H1 (cell line): ENCODE measurements around the gene TRIM45. TPM values are rescaled to one million over a fixed set of nuclear protein-coding genes. Genes with fewer than 3 reads are reported as not detected.

Experiments
- CBX8 ChIP-seq: fragments of 300-800, 300-1000 bp; sonication (generic); IDR thresholded peaks from 2 replicates; pipeline ENCODE4 v1.7.1; 2016; ENCODE audit warnings: low read depth, low read length, borderline replicate concordance
- HDAC2 ChIP-seq, 2 experiments: fragments of 300-600 bp in 1 of 2; sonication (generic) in 1 of 2; IDR thresholded peaks; 2 replicates each; pipeline ENCODE4 v1.6.1; 2011 to 2012; ENCODE audit warnings: low read depth in 2 of 2, low read length in 2 of 2, mild to moderate bottlenecking in 2 of 2, moderate library complexity in 2 of 2, borderline replicate concordance in 1 of 2, inconsistent platforms in 1 of 2
- JUN ChIP-seq: IDR thresholded peaks from 2 replicates; pipeline ENCODE4 v1.6.1; 2011; ENCODE audit warnings: low read depth, mild to moderate bottlenecking, improper control_type of control experiment, low read length
- KDM1A ChIP-seq: fragments of 200-600, 300-600 bp; sonication (generic); IDR thresholded peaks from 2 replicates; pipeline ENCODE4 v1.7.1; 2016; ENCODE audit warnings: mild to moderate bottlenecking, low read length, borderline replicate concordance
- KDM4A ChIP-seq: IDR thresholded peaks from one replicate; pipeline ENCODE4 v1.7.1; 2012; ENCODE audit warnings: low read depth, mild to moderate bottlenecking, moderate library complexity, low read length, inconsistent platforms; ENCODE audit not compliant: severe bottlenecking
- POLR2A ChIP-seq, 2 experiments: IDR thresholded peaks; 1 replicate in 1 of 2; 2 replicates in 1 of 2; pipeline ENCODE4 v1.6.1; 2011; ENCODE audit warnings: low read depth in 2 of 2, low read length in 2 of 2, mild to moderate bottlenecking in 2 of 2; ENCODE audit errors: control extremely low read depth in 1 of 2
- TCF12 ChIP-seq: IDR thresholded peaks from 2 replicates; pipeline ENCODE4 v1.6.1; 2011; ENCODE audit warnings: low read depth, mild to moderate bottlenecking, low read length
- microRNA counts: library from miRNA; unstranded; fragments of <30 nt; microRNA quantifications from one replicate; lab custom pipeline; 2015
- microRNA-seq, 2 experiments: library from miRNA; unstranded; fragments of <30 nt; microRNA quantifications; one replicate each; pipeline versions ENCODE4 to v1.2.0, GENCODE V29; 2016 to 2020; ENCODE audit warnings: borderline microRNAs expressed in 2 of 2, borderline number of aligned reads in 2 of 2, borderline replicate concordance in 1 of 2
- polyA plus RNA-seq, 7 experiments: library from polyadenylated mRNA; depleted of rRNA in 3 of 7; stranded (reverse) in 5 of 7; unstranded in 2 of 7; fragments of >200 nt in 5 of 7; fragments of 200-250 nt in 2 of 7; gene quantifications; 1 replicate in 5 of 7; 2 replicates in 1 of 7; 4 replicates in 1 of 7; pipeline versions ENCODE4 v1.2.1 to v1.2.3, GENCODE V29; 2011 to 2013; ENCODE audit warnings: missing spikeins in 2 of 7, mixed read lengths in 2 of 7
- small RNA-seq: library from polyadenylated mRNA; stranded (forward); fragments of <200 nt; extraction: miRNeasy Mini kit (QIAGEN cat#:217004); gene quantifications from one replicate; pipeline ENCODE3, GENCODE V24; 2013; ENCODE audit not compliant: insufficient read depth
- total RNA-seq: library from RNA; stranded (reverse); fragmentation: NEBNext Ultra II Directional; extraction: Animal tissue kit (Norgen Biotek cat#: 25700); gene quantifications from 2 replicates; pipeline ENCODE4 v1.2.1, GENCODE V29; 2021

Gene TRIM45
- total and polyA plus RNA-seq, 2 of the 8 experiments (the other 6 are each of a cell fraction or from before 2014, with no cell fraction given) = 13.7 to 16.7 TPM

DNA sequence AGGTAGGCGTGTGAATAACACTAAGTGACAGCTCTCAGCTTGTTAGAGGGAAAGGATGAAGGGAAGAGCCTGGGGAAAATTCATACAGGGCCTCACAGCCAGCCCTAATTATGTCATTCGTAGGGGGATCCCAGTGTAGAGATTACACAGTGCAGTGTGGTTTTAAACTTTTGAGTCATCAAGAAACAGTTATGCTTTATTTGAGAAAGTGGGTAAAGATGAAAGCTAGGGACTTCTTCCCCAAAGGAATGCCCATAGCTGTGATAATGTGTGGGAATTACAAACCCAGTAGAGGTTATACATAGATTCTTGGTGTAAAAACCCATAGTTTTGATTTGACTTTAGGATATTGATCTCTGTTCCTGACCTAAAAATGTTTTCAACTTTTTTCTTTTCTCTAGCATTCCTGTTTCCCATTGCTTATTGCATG lies 59.5 kb downstream of the TRIM45 start (continued):
- TF ChIP-seq JUN (no peak), CBX8 (no peak), TCF12 (no peak), POLR2A (IDR thresholded peaks at IDR 0.05; ENCODE audit: control extremely low read depth in 1 of 2, low read depth in 2 of 2, low read length in 2 of 2) (no peak), HDAC2 (IDR thresholded peaks at IDR 0.05; ENCODE audit: borderline replicate concordance in 1 of 2, low read depth in 2 of 2, low read length in 2 of 2) (no peak), KDM1A (no peak), KDM4A (no peak)

MicroRNA genes within 50 kb of the gene (microRNA counts, 767-probe panel; counts per million panel counts)
- microRNA hsa-miR-942 (lab: Ali Mortazavi, UCI) = 879 counts per million, percentile 95 among the panel's probes with 10 or more counts

Small RNAs within 50 kb of the gene (microRNA-seq; reads per million reads assigned to microRNA genes)
- gene MIR942 = 28.8 to 35.2 reads per million in 2 experiments

Small RNAs within 50 kb of the gene (small RNA-seq; reads per million reads assigned to genes)
- gene MIR942 = 160 reads per million, percentile 98 among the genes with 10 or more reads in this experiment

Other genes with a start within 250 kb of the TRIM45 start
- 32.6 TPM in 2 replicates for gene PTGFRN, start 211.8 kb downstream of the TRIM45 start, total RNA-seq
- 11.9 and 13.0 TPM in 2 replicates for gene PTGFRN, start 211.8 kb downstream of the TRIM45 start, polyA plus RNA-seq (2011; rRNA removed)
- gene CD101, start 120.0 kb downstream of the TRIM45 start, total RNA-seq = 1.1 and 1.4 TPM in 2 replicates
- 1.2 and 1.5 TPM in 2 replicates for gene CD101, start 120.0 kb downstream of the TRIM45 start, polyA plus RNA-seq (2011; rRNA removed)
- gene TTF2, start 61.4 kb downstream of the TRIM45 start, total RNA-seq = 89.6 and 93.2 TPM in 2 replicates
- gene TTF2, start 61.4 kb downstream of the TRIM45 start, polyA plus RNA-seq (2011; rRNA removed) = 16.9 and 27.5 TPM in 2 replicates
- gene VTCN1, start 89.2 kb upstream of the TRIM45 start, total RNA-seq = 0.27 TPM in 1 of 2 replicates, not detected in the other
- 0.08 and 0.32 TPM in 2 replicates for gene VTCN1, start 89.2 kb upstream of the TRIM45 start, polyA plus RNA-seq (2011; rRNA removed)
- gene MAN1A2, start 245.7 kb upstream of the TRIM45 start, total RNA-seq = 18.8 and 19.1 TPM in 2 replicates
- 5.2 and 5.5 TPM in 2 replicates for gene MAN1A2, start 245.7 kb upstream of the TRIM45 start, polyA plus RNA-seq (2011; rRNA removed)